Smooth muscle cell (in vitro differentiated cells): ENCODE measurements around the gene WDR76. TPM values are rescaled to one million over a fixed set of nuclear protein-coding genes. Genes with fewer than 3 reads are reported as not detected.
A peak's percentile ranks its signal among the peaks of the same experiment; 100 is the strongest.
"Not testable (repeated sequence)": the region's sequence is repeated elsewhere in the genome, so short reads cannot be mapped to it uniquely, and the experiment has no call there.

ENCODE experiments used
- DNase-seq: peaks from one replicate; lab custom pipeline; 2025; ENCODE audit not compliant: unreplicated experiment; lab: John Stamatoyannopoulos, UW
- H2AFZ ChIP-seq: fragments of 200-600 bp; sonication (generic); 2 replicates; pipeline ENCODE4 v1.6.0; 2016; ENCODE audit warnings: antibody characterized with exemption, low read depth, mild to moderate bottlenecking
- H3F3A ChIP-seq: fragments of 200-600 bp; sonication (generic); 2 replicates; pipeline ENCODE4 v1.6.0; 2017; ENCODE audit warnings: antibody characterized with exemption, low read depth
- H3K27ac ChIP-seq: fragments of 200-600 bp; sonication (generic); 2 replicates; pipeline ENCODE4 v1.5.1; 2016; ENCODE audit warnings: low read depth, mild to moderate bottlenecking
- H3K27me3 ChIP-seq: fragments of 200-600 bp; sonication (generic); 2 replicates; pipeline ENCODE4 v1.6.1; 2016; ENCODE audit warnings: low read depth, mild to moderate bottlenecking
- H3K36me3 ChIP-seq: fragments of 200-600 bp; sonication (generic); 2 replicates; pipeline ENCODE4 v1.5.1; 2016; ENCODE audit warnings: low read depth
- H3K4me1 ChIP-seq: fragments of 200-600 bp; sonication (generic); 2 replicates; pipeline ENCODE4 v1.5.1; 2016; ENCODE audit warnings: low read depth
- H3K4me2 ChIP-seq: fragments of 200-600 bp; sonication (generic); 2 replicates; pipeline ENCODE4 v1.6.0; 2016; ENCODE audit warnings: mild to moderate bottlenecking
- H3K4me3 ChIP-seq: fragments of 200-600 bp; sonication (generic); 2 replicates; pipeline ENCODE4 v1.5.1; 2016; ENCODE audit warnings: mild to moderate bottlenecking
- H3K79me2 ChIP-seq: fragments of 200-600 bp; sonication (generic); 2 replicates; pipeline ENCODE4 v1.6.0; 2016; ENCODE audit warnings: low read depth, mild to moderate bottlenecking
- H3K9ac ChIP-seq: fragments of 200-600 bp; sonication (generic); 2 replicates; pipeline ENCODE4 v1.6.0; 2016; ENCODE audit warnings: low read depth
- H3K9me3 ChIP-seq: fragments of 200-600 bp; sonication (generic); replicated peaks from 2 replicates; pipeline ENCODE4 v1.5.1; 2016; ENCODE audit warnings: low read depth
- H4K20me1 ChIP-seq: fragments of 200-600 bp; sonication (generic); 2 replicates; pipeline ENCODE4 v1.6.0; 2016; ENCODE audit warnings: low read depth
- WGBS: methylation state at CpG from one replicate; pipeline ENCODE4 v1.1.7; 2016; ENCODE audit warnings: low lambda C conversion rate; 5-methylcytosine and 5-hydroxymethylcytosine counted together
- polyA plus RNA-seq: library from polyadenylated mRNA; unstranded; fragments of >200 nt; fragmentation: Nextera tagmentation; extraction: Ambion mirVana; gene quantifications from 2 replicates; pipeline ENCODE4 v1.2.1, GENCODE V29; 2016
- total RNA-seq: library from RNA; depleted of rRNA; stranded (reverse); fragments of >200 nt; gene quantifications from 2 replicates; pipeline ENCODE4 v1.2.3, GENCODE V29; 2014
- TF ChIP-seq, protein P1 (sequence below): fragments of 200-600 bp; sonication (generic); IDR thresholded peaks from 2 replicates; pipeline ENCODE4 v1.5.1; 2017; ENCODE audit warnings: borderline replicate concordance, mild to moderate bottlenecking, antibody characterized with exemption; ENCODE audit not compliant: insufficient read depth, poor library complexity, severe bottlenecking

WDR76 gene
- total and polyA plus RNA-seq, 2 experiments from 2014 or later = 3.4 to 9.8 TPM

DNA sequence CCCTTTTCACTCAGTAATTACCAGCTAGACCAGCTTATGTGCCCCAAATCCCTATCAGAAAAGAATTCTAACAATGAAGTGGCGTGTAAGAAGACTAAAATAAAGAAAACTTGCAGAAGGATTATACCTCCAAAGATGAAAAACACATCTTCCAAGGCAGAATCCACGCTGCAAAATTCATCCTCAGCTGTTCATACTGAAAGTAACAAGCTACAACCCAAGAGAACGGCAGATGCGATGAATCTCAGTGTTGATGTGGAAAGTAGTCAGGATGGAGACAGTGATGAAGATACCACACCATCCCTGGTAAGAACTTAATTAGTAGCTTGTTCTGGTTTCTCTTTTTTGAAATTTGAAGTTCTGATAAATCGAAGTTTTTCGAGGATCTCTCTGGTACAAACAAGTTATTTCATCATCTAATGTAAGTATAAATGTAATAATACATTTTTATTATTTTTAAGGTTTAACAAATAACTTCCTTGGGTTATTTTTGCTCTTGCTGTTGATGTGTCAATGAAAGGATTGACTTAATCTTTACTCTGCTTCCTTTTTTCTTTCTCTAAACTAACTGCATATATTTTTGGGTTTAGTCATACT is 1.4 kb downstream of the WDR76 start:
- Histone ChIP-seq H3K79me2 (peaks cover 11% of the 10 kb centered on the region), H3K27ac (no peak overlapping the region), H3K36me3 (no peaks in the 10 kb centered on the region), H2AFZ (peak overlapping the region; percentile 72), H3F3A (peaks cover 8% of the 10 kb centered on the region), H3K4me3 (peak overlapping the region; percentile 58), H3K4me1 (peaks cover 12% of the 10 kb centered on the region), H3K4me2 (peak overlapping the region; percentile 49), H3K9ac (no peak overlapping the region), H3K27me3 (no peaks in the 10 kb centered on the region), H3K9me3 (no peaks in the 10 kb centered on the region), H4K20me1 (no peaks in the 10 kb centered on the region)
- WGBS = 91% methylated on average over 6 of the region's 6 CpGs
- no peak for DNase-seq
- TF ChIP-seq, protein P1, sequence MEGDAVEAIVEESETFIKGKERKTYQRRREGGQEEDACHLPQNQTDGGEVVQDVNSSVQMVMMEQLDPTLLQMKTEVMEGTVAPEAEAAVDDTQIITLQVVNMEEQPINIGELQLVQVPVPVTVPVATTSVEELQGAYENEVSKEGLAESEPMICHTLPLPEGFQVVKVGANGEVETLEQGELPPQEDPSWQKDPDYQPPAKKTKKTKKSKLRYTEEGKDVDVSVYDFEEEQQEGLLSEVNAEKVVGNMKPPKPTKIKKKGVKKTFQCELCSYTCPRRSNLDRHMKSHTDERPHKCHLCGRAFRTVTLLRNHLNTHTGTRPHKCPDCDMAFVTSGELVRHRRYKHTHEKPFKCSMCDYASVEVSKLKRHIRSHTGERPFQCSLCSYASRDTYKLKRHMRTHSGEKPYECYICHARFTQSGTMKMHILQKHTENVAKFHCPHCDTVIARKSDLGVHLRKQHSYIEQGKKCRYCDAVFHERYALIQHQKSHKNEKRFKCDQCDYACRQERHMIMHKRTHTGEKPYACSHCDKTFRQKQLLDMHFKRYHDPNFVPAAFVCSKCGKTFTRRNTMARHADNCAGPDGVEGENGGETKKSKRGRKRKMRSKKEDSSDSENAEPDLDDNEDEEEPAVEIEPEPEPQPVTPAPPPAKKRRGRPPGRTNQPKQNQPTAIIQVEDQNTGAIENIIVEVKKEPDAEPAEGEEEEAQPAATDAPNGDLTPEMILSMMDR = no peak

DNA sequence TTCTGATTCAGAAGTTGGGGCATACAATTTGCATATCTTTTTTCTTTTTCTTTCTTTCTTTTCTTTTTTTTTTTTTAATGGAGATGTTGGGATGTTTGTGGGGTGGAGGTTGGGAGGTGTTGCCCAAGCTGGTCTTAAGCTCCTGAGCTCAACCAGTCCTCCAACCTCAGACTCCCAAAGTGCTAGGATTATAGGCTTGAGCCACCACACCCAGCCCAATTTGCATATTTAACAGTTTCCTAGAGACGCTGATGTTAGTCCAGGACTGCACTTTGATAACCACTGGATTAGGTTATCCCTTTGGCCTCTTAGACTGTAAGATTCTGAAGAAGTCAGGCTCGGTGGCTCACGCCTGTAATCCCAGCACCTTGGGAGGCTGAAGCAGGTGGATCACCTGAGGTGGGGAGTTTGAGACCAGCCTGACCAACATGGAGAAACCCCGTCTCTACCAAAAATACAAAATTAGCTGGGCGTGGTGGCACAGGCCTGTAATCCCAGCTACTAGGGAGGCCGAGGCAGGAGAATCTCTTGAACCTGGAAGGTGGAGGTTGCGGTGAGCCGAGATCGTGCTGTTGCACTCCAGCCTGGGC is 3.2 kb downstream of the WDR76 start:
- not testable (repeated sequence) for H4K20me1 ChIP-seq, H3K4me2 ChIP-seq, H3K4me3 ChIP-seq, H3K9me3 ChIP-seq, H3F3A ChIP-seq, H3K27me3 ChIP-seq, H3K79me2 ChIP-seq, H2AFZ ChIP-seq, H3K4me1 ChIP-seq, H3K36me3 ChIP-seq, H3K9ac ChIP-seq, H3K27ac ChIP-seq, DNase-seq
- WGBS = 95% methylated on average over 9 of the region's 9 CpGs

DNA sequence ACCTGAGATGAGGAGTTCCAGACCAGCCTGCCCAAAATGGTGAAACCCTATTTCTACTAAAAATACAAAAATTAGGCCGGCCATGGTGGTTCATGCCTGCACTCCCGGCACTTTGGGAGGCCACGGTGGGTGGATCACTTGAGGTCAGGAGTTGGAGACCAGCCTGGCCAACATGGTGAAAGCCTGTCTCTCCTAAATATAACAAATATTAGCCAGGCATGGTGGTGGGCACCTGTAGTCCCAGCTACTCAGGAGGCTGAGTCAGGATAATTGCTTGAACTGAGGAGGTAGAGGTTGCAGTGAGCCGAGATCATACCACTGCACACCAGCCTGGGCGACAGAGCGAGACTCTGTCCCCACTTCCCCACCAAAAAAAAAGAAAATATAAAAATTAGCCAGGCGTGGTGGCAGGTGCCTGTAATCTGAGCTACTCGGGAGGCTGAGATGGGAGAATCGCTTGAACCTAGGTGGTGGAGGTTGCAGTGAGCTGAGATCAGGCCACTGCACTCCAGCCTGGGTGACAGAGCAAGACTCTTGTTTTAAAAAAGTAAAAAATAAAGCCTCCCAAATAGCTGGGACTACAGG is 4.0 kb downstream of the WDR76 start:
- H2AFZ ChIP-seq, H3K4me3 ChIP-seq, H3K79me2 ChIP-seq, H3K27ac ChIP-seq, H3K9me3 ChIP-seq, H3K4me2 ChIP-seq, DNase-seq, H3K9ac ChIP-seq, H3F3A ChIP-seq, H3K36me3 ChIP-seq, H4K20me1 ChIP-seq, H3K27me3 ChIP-seq, H3K4me1 ChIP-seq: not testable (repeated sequence)
- WGBS = 98% methylated on average over 9 of the region's 9 CpGs

DNA sequence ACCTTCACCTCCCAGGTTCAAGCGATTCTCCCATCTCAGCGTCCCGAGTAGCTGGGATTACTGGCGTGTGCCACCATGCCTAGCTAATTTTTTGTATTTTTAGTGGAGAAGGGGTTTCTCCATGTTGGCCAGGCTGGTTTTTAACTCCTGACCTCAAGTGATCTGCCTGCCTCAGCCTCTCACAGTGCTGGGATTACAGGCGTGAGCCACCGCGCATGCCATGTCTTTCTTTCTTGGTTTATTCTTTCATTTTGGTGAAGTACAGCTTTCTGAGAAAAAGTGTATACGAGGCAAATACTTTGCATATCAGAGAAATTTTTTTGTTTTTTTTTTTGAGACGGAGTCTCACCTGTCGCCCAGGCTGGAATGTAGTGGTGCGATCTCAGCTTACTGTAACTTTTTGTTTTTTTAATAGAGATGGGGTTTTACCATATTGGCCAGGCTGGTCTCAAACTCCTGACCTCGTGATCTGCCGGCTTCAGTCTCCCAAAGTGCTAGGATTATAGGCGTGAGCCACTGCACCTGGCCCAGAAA is 4.8 kb downstream of the WDR76 start:
- H3K4me3 ChIP-seq, DNase-seq, H3K9me3 ChIP-seq, H4K20me1 ChIP-seq, H3F3A ChIP-seq, H3K4me2 ChIP-seq, H2AFZ ChIP-seq, H3K79me2 ChIP-seq, H3K36me3 ChIP-seq, H3K4me1 ChIP-seq, H3K27me3 ChIP-seq, H3K27ac ChIP-seq, H3K9ac ChIP-seq: not testable (repeated sequence)
- 95% methylated on average over 14 of the region's 14 CpGs for WGBS

DNA sequence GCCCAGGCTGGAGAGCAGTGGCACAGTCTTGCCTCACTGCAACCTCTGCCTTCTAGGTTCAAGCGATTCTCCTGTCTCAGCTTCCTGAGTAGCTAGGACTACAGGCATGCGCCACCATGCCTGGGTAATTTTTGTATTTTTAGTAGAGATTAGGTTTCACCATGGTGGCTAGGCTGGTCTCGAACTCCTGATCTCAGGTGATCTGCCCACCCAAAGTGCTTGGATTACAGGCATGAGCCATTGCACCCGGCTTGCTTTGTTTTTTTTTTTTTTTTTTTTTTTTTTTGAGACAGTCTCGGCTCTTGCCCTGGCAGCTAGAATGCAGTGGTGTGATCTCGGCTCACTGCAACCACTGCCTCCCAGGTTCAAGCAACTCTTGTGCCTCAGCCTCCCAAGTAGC is 5.7 kb downstream of the WDR76 start:
- H3K79me2 ChIP-seq, H3K36me3 ChIP-seq, H4K20me1 ChIP-seq, DNase-seq, H3K9ac ChIP-seq, H3K9me3 ChIP-seq, H3K27me3 ChIP-seq, H3F3A ChIP-seq, H3K27ac ChIP-seq, H3K4me3 ChIP-seq, H3K4me2 ChIP-seq, H3K4me1 ChIP-seq, H2AFZ ChIP-seq: not testable (repeated sequence)
- WGBS = 92% methylated on average over 6 of the region's 6 CpGs
